ENCODE data around the gene MYO10.

MYO10 gene

DNA sequence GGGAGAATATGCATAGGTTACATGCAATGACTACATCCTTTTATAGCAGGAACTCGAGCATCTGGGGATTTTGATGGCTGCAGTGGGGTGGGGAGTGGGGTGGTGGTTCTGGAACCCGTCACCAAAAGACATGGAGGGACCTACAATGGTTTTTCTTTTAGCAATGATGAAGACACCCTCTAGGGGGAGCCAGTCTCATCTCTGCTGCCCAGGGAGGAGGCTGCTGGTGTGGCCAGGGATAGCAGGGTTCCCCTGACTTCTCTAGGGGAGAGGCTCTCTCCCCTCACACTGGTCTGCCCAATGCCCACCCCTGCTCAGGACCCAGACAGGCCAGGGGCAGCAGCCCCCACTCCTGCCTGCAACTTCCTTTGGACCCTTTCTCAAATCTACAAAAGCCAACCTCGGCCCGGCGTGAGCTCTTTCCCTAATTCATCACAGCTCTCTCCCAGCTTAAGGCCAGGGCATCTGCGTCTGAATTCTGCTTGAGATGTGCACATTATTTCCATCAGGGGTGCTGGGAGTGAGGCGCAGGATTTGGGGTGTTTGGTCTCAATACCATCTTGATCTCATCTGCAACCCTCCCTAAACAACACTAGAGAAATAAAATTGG, 245.7 kb downstream of the MYO10 start:
- H3K4me1 Mint-ChIP-seq (ENCODE audit: low read depth), result no peaks in the 10 kb centered on the region
- DNase-seq (ENCODE audit: low spot score), result no peak

GRCh38 chr5:16687898-16688297, 248.2 kb downstream of the MYO10 start:
- no peaks in the 10 kb centered on the region for H3K9me3 Mint-ChIP-seq
- H3K4me1 Mint-ChIP-seq (ENCODE audit: low read depth), result no peaks in the 10 kb centered on the region
- H3K4me3 Mint-ChIP-seq, result no peak overlapping the region
- no peaks in the 10 kb centered on the region for H3K36me3 Mint-ChIP-seq (ENCODE audit: low read depth)
- H3K27ac Mint-ChIP-seq, result no peak overlapping the region
- no peak for DNase-seq (ENCODE audit: low spot score)
- no peaks in the 10 kb centered on the region for H3K27me3 Mint-ChIP-seq (ENCODE audit: low read depth)

More for the DNA sequence above, 245.7 kb downstream of the MYO10 start:
- H3K27ac Mint-ChIP-seq, result no peak overlapping the region
- H3K27me3 Mint-ChIP-seq (ENCODE audit: low read depth), result no peaks in the 10 kb centered on the region
- no peak overlapping the region for H3K4me3 Mint-ChIP-seq
- no peaks in the 10 kb centered on the region for H3K36me3 Mint-ChIP-seq (ENCODE audit: low read depth)
- no peaks in the 10 kb centered on the region for H3K9me3 Mint-ChIP-seq

GRCh38 chr5:16685069-16685468, 251.0 kb downstream of the MYO10 start:
- H3K27ac Mint-ChIP-seq, result no peak overlapping the region
- H3K9me3 Mint-ChIP-seq, result no peaks in the 10 kb centered on the region
- peaks cover 5% of the 10 kb centered on the region for H3K27me3 Mint-ChIP-seq (ENCODE audit: low read depth)
- H3K36me3 Mint-ChIP-seq (ENCODE audit: low read depth), result no peaks in the 10 kb centered on the region
- H3K4me1 Mint-ChIP-seq (ENCODE audit: low read depth), result no peaks in the 10 kb centered on the region
- no peak overlapping the region for H3K4me3 Mint-ChIP-seq
- DNase-seq (ENCODE audit: low spot score), result no peak

DNA sequence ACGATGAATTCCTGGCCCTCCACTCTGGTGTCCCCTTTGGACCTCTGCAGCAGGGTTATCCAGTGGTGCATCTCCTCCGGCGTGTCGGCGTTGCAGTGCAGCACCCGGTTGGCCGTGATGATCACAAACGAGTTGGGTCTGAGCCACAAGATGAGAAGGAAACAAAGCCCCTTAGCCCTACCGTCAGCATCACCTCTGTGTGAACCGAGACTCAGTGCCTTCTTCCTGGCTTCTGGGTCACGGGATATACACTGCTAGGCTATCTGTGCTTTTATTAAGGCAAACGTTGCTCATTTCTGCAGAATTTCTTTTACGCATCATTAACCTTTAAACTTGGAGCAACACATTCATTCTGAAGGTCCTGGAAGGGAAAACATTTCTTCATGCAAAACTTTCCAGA, 254.2 kb downstream of the MYO10 start:
- Mint-ChIP-seq H3K4me3 (no peak overlapping the region), H3K9me3 (no peaks in the 10 kb centered on the region), H3K27me3 (ENCODE audit: low read depth) (peaks cover 5% of the 10 kb centered on the region), H3K4me1 (ENCODE audit: low read depth) (no peaks in the 10 kb centered on the region), H3K36me3 (ENCODE audit: low read depth) (no peaks in the 10 kb centered on the region), H3K27ac (no peak overlapping the region)
- DNase-seq (ENCODE audit: low spot score), result no peak

GRCh38 chr5:16679863-16680262, 256.2 kb downstream of the MYO10 start:
- no peaks in the 10 kb centered on the region for H3K9me3 Mint-ChIP-seq
- no peaks in the 10 kb centered on the region for H3K36me3 Mint-ChIP-seq (ENCODE audit: low read depth)
- H3K27ac Mint-ChIP-seq, result no peak overlapping the region
- peaks cover 5% of the 10 kb centered on the region for H3K27me3 Mint-ChIP-seq (ENCODE audit: low read depth)
- no peak overlapping the region for H3K4me3 Mint-ChIP-seq
- no peaks in the 10 kb centered on the region for H3K4me1 Mint-ChIP-seq (ENCODE audit: low read depth)
- DNase-seq (ENCODE audit: low spot score), result no peak

- no peaks in the 10 kb centered on the region for H3K4me1 Mint-ChIP-seq (ENCODE audit: low read depth)
- H3K4me3 Mint-ChIP-seq, result no peak overlapping the region
- DNase-seq (ENCODE audit: low spot score), result no peak
- H3K36me3 Mint-ChIP-seq (ENCODE audit: low read depth), result no peaks in the 10 kb centered on the region
- no peaks in the 10 kb centered on the region for H3K9me3 Mint-ChIP-seq
- no peak overlapping the region for H3K27ac Mint-ChIP-seq
- peaks cover 5% of the 10 kb centered on the region for H3K27me3 Mint-ChIP-seq (ENCODE audit: low read depth)
These were observed 256.9 kb downstream of the MYO10 start for GRCh38 chr5:16679190-16679589.

DNA sequence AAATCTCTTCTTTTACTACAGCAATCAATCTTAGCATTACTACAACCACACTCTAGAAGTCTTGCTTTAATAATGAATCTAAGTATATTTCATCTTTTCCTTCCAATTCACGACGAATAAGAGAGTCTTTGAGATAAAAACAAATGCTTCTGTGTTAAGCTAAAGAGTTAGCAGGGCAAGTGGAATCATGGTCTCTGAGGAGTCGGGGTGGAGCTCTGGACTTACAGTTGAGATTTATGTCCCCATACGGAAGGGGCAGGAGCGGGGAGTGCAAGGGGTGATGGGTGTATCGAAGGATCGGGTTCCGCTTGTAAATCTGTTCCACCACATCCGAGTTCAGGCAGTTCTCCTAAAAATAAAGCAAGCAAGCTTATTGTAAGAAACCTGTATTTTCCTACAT, 260.3 kb downstream of the MYO10 start:
- H3K27me3 Mint-ChIP-seq (ENCODE audit: low read depth), result peaks cover 2% of the 10 kb centered on the region
- no peak overlapping the region for H3K27ac Mint-ChIP-seq
- H3K4me3 Mint-ChIP-seq, result no peak overlapping the region
- H3K9me3 Mint-ChIP-seq, result no peaks in the 10 kb centered on the region
- H3K4me1 Mint-ChIP-seq (ENCODE audit: low read depth), result peaks cover 6% of the 10 kb centered on the region
- no peaks in the 10 kb centered on the region for H3K36me3 Mint-ChIP-seq (ENCODE audit: low read depth)
- no peak for DNase-seq (ENCODE audit: low spot score)

GRCh38 chr5:16674750-16675149, 261.3 kb downstream of the MYO10 start:
- Mint-ChIP-seq H3K9me3 (no peaks in the 10 kb centered on the region), H3K36me3 (ENCODE audit: low read depth) (no peaks in the 10 kb centered on the region), H3K4me1 (ENCODE audit: low read depth) (peaks cover 6% of the 10 kb centered on the region), H3K27me3 (ENCODE audit: low read depth) (peaks cover 2% of the 10 kb centered on the region), H3K27ac (no peak overlapping the region), H3K4me3 (no peak overlapping the region)
- DNase-seq (ENCODE audit: low spot score), result no peak

DNA sequence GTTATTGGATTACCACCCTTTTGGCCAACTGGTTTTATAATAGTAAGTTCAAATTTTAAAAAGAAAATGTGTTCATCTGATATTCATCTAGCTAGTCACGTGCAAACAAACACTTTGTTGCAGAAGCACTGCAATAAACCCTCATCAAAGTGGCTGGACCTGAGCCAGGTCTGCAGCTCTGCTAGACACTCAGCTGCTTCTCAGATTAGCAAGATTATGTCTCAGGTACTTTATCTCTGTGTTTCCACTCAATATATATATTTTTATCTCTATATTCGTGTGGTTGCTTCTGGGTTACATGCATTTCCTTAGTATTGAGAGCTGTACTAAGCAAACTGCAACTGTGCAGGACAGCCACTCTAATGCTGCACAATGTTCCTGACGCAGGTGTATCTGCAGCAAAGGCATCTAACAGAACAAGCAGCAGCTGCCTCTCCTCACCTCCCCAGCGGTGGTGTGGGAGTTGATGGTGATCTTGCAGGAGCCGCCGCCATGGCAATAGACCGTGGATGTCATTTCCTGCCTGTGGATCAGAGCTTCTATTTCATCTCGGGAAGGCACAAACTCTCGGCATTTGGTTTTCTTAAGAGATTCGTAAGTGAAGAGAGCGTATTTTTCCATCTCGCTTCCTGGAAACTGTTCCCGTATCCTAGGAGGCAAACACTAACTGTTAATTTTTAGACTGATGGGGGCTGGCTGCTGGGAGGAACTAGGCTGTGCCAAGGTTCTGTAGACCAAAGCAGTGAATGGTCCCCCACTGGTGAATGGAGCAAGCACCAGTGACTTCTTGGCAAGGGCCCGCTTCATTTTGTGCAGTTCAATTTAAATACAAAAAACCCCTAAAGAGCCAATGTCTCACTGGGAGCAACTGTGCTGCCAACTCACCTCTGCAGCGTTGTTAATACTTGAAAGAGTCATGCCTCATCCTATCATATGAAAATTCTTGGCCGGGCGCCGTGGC, 262.6 kb downstream of the MYO10 start:
- H3K4me3 Mint-ChIP-seq, result peak overlapping the region; percentile 59
- H3K36me3 Mint-ChIP-seq (ENCODE audit: low read depth), result no peaks in the 10 kb centered on the region
- peaks cover 2% of the 10 kb centered on the region for H3K27me3 Mint-ChIP-seq (ENCODE audit: low read depth)
- peaks cover 6% of the 10 kb centered on the region for H3K4me1 Mint-ChIP-seq (ENCODE audit: low read depth)
- no peak overlapping the region for H3K27ac Mint-ChIP-seq
- DNase-seq (ENCODE audit: low spot score), result no peak
- no peaks in the 10 kb centered on the region for H3K9me3 Mint-ChIP-seq

DNA sequence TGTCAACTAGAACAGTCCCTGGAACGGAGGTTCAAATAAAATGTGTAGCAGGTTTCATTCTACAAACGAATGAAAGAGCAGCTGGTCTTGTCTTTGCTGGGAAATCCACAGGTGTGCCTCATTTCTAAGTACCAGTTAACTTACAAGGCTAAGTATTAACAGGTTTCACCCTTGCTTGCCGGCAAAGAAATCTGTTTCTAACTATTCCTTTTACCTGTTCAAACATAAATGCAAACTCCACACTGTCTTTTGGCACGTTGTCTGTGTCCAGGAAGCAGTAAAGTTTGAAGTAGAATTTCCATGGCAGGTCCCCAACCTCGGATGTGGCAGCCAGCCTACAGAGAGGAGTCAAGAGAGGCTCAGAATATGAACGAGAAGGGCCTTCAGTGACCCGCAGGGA, 264.9 kb downstream of the MYO10 start:
- DNase-seq (ENCODE audit: low spot score), result no peak
- Mint-ChIP-seq H3K36me3 (ENCODE audit: low read depth) (no peaks in the 10 kb centered on the region), H3K27ac (no peak overlapping the region), H3K27me3 (ENCODE audit: low read depth) (peaks cover 2% of the 10 kb centered on the region), H3K4me3 (no peak overlapping the region), H3K4me1 (ENCODE audit: low read depth) (peaks cover 6% of the 10 kb centered on the region), H3K9me3 (no peaks in the 10 kb centered on the region)

GRCh38 chr5:16669776-16670175, 266.3 kb downstream of the MYO10 start:
- no peak overlapping the region for H3K4me3 Mint-ChIP-seq
- H3K9me3 Mint-ChIP-seq, result no peaks in the 10 kb centered on the region
- peaks cover 2% of the 10 kb centered on the region for H3K27me3 Mint-ChIP-seq (ENCODE audit: low read depth)
- H3K27ac Mint-ChIP-seq, result no peak overlapping the region
- no peak for DNase-seq (ENCODE audit: low spot score)
- no peaks in the 10 kb centered on the region for H3K36me3 Mint-ChIP-seq (ENCODE audit: low read depth)
- peaks cover 6% of the 10 kb centered on the region for H3K4me1 Mint-ChIP-seq (ENCODE audit: low read depth)

DNA sequence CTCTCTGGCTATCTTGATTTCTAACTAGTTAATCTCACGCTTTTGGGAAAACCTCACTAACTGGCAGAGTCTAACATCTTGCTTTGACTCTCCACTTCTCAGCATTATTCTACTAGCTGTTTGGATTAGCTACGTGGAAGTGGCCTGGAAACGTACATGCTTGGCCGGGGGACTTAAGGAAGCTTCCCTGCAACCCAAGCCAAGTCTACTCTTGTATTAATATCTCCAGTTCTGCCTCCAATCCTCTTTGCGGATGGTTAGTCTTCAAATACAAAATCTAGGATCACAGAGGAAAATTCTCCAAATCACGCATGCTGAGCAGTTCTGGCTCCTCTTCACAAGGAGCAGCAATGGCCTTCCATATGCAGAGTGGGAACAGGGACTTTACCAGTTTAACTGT, 267.5 kb downstream of the MYO10 start:
- H3K36me3 Mint-ChIP-seq (ENCODE audit: low read depth), result no peaks in the 10 kb centered on the region
- H3K4me1 Mint-ChIP-seq (ENCODE audit: low read depth), result peaks cover 5% of the 10 kb centered on the region
- peaks cover 2% of the 10 kb centered on the region for H3K27me3 Mint-ChIP-seq (ENCODE audit: low read depth)
- H3K27ac Mint-ChIP-seq, result no peak overlapping the region
- DNase-seq (ENCODE audit: low spot score), result no peak
- H3K4me3 Mint-ChIP-seq, result no peak overlapping the region
- no peaks in the 10 kb centered on the region for H3K9me3 Mint-ChIP-seq

DNA sequence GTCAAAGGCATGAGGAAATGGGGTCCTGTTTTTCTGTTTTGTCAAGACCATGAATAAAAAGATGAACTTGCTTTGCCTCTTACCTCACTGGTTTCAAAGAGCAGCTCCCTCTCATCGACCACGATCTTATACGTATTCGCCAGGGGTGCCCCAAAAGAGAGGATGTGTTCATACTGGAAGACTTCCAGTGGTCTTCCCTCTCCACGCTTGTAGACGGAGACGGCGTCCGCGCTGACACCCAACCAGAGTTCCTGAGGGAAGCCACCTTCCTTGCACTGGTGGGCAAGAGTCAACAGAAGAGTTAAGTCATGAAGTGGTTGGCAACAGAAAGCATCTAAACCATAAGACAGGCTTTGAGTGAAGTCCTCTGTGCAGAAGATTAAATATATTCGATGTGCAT, 267.9 kb downstream of the MYO10 start:
- no peaks in the 10 kb centered on the region for H3K36me3 Mint-ChIP-seq (ENCODE audit: low read depth)
- H3K4me1 Mint-ChIP-seq (ENCODE audit: low read depth), result peaks cover 1% of the 10 kb centered on the region
- no peak for DNase-seq (ENCODE audit: low spot score)
- no peak overlapping the region for H3K27ac Mint-ChIP-seq
- no peaks in the 10 kb centered on the region for H3K9me3 Mint-ChIP-seq
- H3K27me3 Mint-ChIP-seq (ENCODE audit: low read depth), result no peaks in the 10 kb centered on the region
- no peak overlapping the region for H3K4me3 Mint-ChIP-seq

- no peak overlapping the region for H3K27ac Mint-ChIP-seq
- no peaks in the 10 kb centered on the region for H3K4me1 Mint-ChIP-seq (ENCODE audit: low read depth)
- H3K27me3 Mint-ChIP-seq (ENCODE audit: low read depth), result no peaks in the 10 kb centered on the region
- DNase-seq (ENCODE audit: low spot score), result no peak
- no peak overlapping the region for H3K4me3 Mint-ChIP-seq
- no peaks in the 10 kb centered on the region for H3K9me3 Mint-ChIP-seq
- H3K36me3 Mint-ChIP-seq (ENCODE audit: low read depth), result no peaks in the 10 kb centered on the region
These were observed 269.1 kb downstream of the MYO10 start for GRCh38 chr5:16666883-16667398.

Data from T-helper 2 cell treated with Interferon-gamma antibody and Interleukin-4, amounts not matched to agents 5 μg/mL and 100 μg/mL, for 36 hours (primary cell).